Stimulated activated CD4-positive, alpha-beta T cell treated with anti-CD3 and anti-CD28 coated beads, Interleukin-4, amount 100 ng/mL, for 4 hours (primary cell): ENCODE results near the gene PARVG.
"Not testable (repeated sequence)": the region's sequence is repeated elsewhere in the genome, so short reads cannot be mapped to it uniquely, and the experiment has no call there.

Source experiments
- DNase-seq, 2 experiments: peaks; one replicate each; pipeline ENCODE4 v3.0.0-alpha.2; 2020

PARVG gene

DNA sequence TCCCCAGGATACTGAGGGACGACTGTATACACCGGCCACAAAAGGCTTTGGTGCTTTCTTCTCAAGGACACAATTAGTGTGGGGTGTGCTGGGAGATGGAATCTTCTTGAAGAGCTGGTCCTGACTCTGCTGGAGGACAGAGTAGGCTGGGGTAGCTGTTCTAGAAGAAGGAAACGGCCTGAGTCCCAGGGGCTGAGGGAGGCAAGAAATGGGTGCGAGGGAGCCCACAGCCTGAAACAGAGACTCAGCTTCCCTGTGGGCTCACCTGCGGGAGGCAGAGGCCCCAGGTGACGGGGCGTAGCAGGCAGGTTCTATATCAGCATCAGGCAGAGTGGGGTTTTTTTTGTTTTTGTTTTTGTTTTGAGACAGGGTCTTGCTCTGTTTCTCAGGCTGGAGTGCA, 36.6 kb downstream of the PARVG start:
- no peak for DNase-seq

DNA sequence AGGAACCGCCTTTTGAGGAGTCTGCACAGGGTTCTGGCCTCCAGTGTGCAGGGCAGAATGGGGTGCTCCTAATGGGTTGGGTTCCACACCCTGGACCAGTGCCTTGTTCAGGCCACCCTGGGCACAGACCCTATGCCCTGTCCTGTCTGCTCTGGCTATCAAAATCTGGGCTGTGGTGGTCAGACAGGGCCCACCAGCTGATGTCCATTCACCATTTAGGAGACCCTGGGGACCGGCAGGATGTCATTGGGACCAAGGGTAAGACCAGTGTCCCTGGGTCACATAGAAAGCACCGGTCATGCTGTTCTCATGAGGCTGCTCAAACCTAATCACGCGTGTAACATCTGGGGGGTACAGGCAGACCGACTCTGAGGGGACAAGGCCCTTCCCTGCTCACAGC, 37.3 kb downstream of the PARVG start:
- DNase-seq: no peak

DNA sequence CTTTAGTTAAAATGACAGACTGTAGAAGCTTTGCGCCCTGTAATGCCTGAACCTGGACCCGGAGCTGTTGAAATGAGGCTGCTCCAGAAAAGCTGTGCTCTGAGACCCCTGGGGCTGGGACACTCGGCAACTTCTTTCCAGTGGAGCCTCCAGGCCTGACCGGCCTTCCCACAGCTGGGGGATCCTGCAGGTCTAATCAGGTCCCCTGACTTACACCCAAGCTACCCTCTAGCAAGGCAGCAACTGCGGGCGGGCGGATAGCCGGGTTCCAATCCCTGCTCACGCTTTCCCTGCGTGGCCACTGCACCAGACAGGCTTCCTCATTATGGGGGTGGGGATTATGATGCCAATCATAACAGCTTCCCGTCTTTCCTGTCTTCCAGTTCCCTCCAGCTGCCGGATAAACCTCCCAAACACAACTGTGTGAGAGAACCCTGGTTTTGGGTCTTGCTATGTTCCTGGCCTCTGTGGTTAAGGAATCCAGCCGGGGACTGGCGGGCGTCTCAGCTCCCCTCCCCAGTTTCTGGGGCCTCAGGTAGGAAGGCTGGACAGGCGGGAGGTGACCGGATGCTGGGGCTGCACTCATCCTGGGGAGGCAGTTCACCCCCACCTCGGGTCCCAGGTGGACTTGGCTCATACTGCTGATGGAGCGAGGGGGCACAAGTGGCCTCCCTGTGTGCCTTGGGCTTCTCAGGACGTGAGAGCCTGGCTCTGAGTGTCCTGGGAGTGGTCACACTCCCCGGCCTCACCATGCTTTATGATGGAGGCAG, 38.6 kb downstream of the PARVG start:
- no peak for DNase-seq

DNA sequence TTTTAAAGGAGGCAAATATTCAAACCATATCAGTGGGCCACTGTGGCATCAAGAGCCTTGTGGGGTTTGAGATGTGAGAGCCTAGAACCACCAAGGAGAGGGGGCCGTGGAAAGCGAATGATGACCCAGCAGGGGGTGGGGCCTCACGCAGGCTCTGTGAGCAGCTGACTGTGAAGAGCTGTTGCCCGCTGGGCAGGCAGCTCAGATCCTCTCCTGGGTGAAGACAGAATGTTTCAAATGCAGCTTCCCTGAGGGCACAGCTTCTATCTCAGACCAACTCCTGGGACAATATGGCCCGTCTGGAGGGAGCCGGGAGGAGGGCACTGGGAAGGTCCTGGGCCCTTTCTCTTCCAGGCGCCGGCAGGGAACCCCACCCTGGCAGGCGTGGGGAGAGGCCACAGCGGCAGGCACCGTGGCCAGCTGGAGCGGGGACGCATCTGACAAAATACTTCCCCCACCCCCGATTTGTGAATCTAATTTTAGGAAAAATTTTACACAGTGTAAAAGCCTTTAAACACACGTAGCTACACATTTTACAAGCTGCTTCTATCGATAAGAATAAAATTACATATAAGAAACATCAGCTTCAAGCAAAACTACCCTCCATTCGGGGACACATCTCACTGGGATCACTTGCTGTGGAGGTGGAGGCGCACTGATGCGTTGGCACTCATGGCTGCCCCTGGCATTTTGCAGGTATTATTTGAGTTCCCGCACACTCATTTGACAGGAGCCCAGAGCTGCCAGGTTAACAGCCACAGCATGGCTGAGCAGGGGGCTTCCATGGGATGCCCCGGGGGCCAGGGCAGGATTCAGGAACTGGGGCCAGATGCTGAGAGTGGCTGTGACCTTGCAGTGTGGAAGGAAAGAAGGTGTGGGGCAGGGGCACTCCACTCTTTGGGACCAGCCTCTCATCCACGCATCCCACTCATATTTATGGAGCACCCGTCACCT, 40.3 kb downstream of the PARVG start:
- DNase-seq: no peak

DNA sequence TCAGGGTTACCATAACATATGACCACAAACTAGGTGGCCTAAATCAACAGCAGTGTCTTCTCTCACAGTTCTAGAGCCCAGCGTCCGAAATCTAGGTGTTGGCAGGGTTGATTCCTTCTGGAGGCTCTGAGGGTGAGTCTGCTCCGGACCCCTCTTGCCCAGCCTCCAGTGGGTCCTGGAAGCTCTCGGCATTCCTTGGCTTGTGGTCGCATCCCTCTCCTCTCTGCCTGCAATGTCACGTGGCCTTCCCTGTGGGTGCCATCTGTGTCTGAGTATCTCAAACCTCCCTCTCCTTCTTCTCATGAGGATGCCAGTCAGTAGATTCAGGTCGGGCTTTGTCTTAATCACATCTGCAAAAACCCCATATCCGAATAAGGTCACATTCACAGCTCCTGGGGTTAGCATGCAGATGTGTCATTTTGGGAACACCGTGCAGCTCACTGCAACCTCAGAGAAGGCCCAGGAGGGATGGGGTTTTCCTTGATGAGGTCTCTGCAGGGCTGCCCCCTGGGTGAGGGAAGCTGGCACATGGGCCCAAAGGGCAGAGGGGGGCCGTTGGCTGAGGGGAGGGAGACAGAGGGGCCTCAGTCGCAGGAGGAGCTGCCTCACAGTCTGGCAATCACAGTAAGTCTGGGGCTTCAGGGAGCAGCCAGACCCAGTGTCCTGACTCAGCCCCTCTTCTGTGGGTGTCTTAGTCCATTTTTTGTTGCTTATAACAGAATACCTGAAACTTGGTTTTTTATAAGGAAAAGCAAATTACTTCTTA, 41.2 kb downstream of the PARVG start:
- DNase-seq: no peak

DNA sequence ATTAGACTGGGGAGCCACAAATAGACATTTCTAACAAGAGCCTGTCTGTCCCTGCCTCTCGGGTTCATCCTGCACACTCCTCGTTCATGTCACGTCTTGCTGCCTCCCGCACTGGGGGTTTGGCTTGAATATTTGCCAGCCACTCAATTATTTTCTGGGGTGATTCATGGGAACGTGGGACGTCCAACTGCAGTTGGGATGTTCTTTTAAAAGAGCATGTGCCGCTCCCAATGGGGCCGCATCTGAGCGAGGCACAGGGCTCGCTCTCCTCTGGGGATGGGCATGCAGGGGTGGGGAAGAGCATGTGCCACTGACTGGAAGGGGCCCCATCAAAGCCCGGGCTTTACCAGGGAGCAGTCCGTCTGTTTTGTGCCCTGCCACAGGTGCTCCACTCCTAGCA, 43.4 kb downstream of the PARVG start:
- DNase-seq: no peak

DNA sequence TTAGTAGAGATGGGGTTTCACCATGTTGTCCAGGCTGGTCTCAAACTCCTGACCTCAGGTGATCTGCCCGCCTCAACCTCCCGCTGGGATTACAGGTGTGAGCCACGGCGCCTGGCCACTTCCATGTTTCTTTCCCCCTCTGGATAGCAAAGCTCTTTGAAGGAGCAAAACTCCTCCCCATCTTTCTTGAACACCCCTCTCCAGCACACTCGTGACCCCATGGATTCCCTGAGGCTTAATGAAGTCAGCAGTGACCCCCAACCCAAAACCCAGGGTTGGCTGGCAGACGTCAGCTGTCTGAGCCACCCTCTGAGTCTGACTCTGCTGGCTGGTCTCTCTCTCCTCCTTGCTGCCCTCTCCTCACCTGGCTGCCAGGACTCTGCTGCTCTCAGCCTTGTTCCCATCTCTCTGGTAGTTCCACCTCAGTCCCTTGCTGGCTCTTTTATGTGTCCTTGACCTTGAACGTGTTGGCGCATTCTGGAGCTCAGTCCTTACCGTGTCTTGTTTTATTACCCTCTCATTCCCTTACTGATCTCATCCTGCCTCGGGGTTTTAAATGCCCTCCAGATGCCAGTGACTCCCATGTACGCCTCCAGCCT, 44.5 kb downstream of the PARVG start:
- DNase-seq: no peak

DNA sequence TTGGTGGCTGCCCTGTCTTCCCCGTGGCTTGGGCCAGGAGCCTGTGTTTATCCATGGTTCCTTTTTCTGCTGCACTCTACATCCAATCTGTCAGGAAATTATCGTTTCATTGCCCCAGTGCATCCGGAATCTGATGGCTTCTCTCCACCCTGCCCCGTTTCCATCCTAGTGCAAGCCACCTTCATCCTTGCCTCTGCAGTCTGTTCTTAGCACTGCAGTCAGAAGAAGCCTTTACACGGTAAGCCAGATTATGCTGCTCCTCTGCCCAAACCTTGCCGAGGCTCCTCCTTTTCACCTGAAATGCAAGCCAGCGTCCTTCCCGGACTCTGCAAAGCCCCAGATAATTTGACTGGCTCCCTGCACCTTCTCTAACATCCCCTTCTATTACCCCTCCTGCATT, 45.1 kb downstream of the PARVG start:
- no peak for DNase-seq

DNA sequence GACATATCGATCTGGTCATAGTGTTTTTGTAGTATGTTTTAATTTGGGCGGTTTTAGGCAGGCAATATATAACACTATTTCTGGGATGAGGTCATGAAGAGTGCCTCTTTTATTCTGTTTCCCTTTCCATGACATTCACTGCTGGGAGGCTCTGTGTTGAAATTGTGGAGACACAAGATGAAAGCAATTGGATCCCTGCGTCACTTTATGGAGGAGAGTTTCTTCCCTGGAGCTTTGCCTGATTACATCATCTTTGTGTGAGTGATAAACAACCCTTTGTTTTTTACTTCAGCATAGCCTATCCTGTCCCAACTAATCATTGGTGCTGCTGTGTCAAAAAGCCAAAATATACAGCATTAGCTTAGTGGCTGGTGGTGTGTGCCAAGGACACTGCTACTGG, 48.6 kb downstream of the PARVG start:
- no peak for DNase-seq

DNA sequence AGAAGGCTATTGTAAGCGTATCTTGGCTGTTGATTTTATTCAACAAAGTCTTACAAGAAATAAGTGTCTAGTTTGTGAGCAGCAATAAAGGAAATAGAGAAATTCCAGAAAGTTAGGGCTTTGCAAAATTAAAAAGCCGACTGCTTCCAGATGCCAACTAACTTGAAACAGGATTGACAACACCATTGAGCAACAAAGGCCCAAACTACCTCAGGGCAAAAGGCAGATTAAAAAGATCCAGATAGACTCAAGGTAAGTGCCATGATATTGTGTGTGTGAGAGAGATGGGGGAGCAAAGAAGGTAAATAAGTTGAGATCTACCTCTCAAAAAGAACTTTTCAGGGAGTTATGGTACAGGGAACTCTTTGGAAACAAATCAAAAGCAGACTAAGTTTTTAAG, 49.1 kb downstream of the PARVG start:
- DNase-seq: no peak

DNA sequence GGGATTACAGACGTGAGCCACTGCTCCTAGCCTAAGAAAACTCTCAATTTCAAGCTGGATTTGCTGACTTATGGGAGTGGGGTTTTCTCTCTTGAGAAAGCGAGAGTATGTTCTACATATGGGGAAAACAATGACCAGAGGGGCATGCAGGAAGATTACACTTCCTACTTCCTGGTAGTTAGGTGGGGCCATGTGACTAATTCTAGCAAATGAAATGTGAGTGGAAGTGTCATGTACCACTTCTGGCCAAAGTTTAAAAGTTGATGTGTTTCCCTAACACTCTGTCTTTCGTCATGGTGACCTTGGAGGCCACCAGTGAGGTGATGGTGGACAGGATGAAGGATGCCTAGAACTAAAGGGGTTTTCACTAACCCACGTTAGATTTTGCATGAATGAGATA, 50.5 kb downstream of the PARVG start:
- no peak for DNase-seq

DNA sequence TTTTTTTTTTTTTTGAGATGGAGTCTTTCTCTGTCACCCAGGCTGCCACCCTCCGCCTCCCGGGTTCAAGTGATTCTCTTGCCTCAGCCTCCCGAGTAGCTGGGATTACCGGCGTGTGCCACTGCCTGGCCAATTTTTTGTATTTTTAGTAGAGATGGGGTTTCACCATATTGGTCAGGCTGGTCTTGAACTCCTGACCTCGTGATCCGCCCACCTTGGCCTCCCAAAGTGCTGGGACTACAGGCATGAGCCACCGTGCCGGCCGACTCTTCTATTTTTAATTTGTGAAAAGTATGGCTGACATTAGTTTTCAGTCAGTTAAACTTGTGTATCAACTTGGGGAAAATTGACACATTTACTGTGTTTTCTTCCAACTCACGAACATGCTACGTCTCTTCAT, 53.6 kb downstream of the PARVG start:
- not testable (repeated sequence) for DNase-seq

DNA sequence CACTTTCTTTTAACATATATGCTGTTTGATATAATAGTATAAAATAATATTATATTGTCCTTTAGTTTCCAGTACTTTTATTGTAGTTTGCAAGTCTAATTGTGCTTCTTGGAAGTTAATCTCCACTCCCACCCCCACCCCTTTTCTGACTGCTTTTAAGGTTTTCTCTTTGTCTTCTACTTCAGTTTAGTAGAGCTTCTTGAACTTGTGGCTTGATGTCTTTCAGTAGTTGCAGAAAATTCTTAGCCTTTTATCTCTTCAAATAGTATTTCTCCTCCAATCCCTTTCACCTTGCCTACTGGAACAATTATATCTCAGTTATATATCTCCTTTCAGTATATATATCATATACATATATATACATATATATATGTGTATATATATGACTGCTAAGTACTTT, 56.6 kb downstream of the PARVG start:
- DNase-seq: no peak

DNA sequence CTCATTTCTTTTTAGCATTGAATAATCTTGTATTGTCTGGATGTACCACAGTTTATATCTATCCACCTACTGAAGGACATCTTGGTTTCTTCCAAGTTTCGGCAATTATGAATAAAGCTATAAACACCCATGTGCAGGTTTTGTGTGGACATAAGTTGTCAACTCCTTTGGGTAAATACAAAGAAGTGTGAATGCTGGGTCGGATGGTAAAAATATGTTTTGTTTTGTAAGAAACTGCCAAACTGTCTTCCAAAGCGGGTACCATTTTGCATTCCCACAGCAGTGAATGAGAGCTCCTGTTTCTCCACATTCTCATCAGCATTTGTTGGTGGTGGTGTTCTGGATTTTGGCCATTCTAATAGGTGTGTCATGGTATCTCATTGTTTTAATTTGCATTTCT, 60.4 kb downstream of the PARVG start:
- not testable (repeated sequence) for DNase-seq

DNA sequence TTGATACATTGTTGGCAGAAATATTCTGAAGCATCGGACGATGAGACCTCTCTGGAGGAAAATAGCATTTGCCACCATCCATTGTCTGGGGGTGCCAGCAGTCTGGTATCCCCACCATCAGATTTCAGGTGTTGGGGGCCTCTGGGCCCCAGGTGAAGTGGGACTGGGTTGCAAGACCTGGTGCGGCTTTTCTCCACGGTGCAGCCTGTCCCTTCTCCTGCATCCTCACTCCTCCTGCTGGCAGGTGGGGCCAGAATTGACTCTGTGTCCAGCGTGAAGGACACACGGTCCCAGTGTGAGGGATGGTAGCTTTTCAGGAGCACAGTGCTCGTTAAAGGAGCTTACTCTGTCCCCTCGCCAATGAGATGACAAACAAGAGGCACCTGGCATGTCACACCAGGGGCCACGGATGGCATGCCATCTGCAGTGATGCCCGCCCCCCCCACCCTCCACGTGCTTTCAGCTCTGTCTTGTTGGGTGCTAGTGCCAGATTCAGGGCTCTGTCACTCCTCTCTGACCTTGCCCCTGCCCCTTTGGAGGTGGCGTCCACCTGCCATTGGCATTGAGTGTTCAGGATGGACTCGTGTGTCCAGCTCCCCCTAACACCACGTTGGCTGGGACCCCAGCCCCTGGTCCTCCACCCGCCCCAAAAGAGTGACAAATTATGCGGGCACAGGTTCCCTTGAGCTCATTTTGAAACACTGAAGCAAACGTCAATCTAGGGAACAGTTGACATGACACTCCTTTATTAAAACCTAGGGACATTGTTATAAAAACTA, 62.4 kb downstream of the PARVG start:
- DNase-seq: no peak

DNA sequence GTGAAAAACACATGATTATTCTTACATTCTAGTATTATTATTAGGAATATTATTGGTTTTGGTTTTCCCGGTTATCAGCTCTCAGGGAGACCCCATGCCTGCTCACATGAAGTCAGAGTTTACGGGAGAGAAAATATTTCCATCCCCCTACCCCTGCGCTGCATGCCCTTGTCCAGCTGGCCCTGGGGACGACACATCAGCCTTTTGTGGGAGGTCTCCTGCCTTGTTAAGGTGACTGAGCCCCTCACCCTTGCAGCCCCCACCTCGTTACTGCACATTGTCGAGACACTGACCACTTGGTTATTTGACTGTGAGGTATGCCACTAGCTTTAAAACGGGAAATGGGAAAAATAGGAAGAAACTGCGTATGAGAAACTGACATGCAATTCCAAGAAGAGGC, 63.0 kb downstream of the PARVG start:
- DNase-seq: no peak

DNA sequence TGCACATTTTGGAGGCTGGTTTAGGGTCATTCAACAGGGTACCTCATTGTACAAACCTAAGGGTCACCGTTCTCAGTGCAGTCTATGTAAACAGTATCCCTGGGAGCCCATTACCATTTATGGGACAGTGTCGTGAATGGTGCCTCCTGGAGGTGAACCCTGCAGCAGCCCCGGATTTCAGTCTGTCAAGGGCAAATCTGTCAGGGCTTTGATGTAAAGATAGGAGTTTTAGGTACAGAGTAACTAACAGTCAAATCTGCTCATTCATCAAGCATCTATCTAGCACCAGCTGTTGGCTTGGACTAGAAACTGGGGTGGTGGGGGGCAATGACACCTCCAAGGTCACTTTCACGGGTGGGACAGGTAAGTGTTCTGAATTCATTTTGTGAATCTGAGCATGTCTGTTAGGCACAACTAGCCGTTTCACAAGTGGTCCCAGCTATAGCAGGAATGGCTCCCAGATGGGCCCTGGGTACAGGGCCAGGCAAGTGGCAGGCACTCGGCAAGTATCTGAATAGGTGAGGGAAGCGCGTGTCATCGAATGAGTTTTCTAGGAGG, 63.6 kb downstream of the PARVG start:
- no peak for DNase-seq

DNA sequence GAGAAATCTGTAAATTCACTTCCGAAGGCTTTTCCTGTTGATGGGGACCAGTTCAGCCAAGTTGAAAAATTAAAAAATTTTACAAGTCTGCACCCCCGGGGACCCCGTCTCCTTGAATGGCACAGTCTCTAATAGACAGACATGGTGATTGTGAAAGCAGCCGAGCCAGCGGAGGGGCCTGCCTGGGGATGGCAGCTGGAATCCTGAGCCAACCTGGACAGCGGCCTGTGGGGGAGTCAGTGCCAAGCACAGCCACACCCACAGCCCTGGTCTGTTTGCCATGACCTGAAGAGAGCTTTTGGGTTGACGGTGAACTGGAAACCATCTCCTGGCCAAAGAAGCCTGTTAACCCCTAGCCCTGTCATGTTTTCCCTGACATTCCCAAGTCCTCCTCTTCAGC, 64.7 kb downstream of the PARVG start:
- no peak for DNase-seq

DNA sequence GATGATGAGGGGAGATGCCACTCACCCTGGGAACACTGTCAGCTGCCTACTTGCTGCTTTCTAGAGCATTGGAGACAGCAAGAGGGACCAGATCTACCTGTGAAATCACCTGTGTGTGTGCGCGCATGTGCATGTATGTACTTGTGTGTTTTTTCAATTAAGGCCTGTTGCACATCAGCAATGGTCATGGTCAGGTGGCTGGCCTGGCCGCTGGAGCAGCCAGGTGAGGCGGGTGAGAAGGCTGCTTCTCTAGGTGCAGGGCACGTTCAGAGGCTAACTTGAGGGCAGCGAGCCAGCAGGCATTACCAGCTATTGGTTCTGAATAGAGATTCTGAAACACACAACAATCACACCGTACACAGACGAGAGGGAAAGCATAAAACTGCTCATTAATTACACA, 65.1 kb downstream of the PARVG start:
- no peak for DNase-seq

DNA sequence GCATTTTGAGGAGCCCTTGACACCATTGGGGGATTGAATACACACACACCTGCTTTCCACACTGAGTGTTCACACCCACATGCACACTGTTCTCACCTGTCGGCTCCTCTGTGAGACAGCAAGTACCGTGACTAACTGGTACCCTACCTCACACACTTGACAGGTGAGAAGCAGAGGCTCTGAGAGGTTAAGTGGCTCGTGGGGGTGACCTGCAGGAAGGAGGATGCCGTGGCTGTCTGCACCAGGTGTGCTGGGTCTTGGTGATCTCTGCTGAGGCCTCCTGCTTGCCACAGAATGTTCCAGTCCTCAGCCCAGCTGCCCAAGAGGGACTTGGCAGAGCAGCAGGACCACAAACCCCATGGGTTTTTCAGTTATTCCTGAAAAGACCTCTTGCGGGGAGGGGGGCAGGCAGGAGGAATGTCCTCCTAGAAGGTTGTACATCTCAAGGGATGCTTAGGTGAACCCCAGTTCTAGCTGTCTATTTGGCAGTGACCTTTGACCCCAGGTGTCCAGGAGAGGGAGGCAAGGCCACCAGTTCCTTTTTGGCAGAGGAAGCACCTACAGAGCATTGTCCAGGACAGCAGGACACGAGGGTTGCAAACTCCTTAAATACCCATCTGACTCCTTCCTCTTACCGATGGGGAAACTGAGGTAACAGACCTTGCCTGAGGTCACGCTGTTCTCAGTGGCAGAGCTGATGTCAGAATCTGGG, 66.0 kb downstream of the PARVG start:
- DNase-seq: no peak

DNA sequence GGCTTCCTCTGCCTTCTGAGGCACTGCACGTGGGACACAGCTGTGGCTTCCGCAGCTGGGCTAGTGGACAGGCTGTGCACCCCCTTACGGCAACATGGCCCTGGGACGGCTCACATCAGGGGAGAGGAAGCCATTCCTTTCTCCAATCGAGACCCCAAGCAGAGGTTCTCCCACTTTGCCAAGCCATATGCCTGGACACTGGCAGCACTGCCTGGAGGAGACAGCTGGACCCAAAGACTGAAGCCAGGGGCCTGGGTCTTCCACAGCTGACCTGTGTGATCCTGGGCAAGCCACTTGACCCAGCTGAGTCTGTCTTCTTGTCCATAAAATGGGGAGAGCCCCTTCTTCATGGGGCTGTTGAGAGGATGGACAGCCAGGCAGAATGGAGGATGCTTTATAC, 66.6 kb downstream of the PARVG start:
- DNase-seq: no peak
